GM20000 (cell line): ENCODE data around the gene POR.

Experiments used
- DNase-seq: peaks from one replicate; pipeline ENCODE4 v3.0.0; 2012; ENCODE audit warnings: low spot score
- TF ChIP-seq, protein P1 (sequence below): IDR thresholded peaks from 2 replicates; pipeline ENCODE4 v1.5.1; 2012; ENCODE audit warnings: mild to moderate bottlenecking, control low read depth; ENCODE audit errors: extremely low read depth, missing control alignments

The POR gene

DNA sequence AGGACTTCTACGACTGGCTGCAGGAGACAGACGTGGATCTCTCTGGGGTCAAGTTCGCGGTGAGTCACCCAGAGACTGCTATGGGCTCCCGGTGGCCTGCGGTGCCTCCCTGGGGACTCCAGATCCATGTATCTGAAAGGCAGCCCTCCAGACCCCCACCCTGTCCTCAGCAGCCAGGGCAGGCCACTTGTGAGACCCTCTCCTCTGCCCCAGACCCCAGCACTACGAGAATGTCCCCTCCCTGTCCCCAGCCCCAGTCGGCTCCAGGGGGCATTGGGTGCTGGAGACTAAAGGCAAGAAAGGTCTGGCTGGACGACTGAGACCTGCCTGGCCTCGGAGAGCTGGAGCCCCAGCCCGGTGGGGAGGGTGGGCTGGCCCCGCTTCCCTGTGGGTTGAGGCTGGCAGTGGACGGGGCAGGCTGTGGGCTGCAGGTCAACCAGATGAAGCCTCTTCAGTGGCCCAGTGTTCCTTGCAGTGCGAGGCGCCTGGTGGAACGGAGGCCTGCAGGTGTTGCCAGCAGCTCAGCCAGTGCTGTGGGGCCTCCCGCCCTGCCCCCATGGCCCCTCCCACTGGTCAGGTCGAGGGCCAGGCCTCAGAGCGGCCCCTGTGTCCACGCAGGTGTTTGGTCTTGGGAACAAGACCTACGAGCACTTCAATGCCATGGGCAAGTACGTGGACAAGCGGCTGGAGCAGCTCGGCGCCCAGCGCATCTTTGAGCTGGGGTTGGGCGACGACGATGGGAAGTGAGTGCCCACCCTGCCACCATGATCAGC lies 65.7 kb downstream of the POR start:
- TF ChIP-seq, protein P1, sequence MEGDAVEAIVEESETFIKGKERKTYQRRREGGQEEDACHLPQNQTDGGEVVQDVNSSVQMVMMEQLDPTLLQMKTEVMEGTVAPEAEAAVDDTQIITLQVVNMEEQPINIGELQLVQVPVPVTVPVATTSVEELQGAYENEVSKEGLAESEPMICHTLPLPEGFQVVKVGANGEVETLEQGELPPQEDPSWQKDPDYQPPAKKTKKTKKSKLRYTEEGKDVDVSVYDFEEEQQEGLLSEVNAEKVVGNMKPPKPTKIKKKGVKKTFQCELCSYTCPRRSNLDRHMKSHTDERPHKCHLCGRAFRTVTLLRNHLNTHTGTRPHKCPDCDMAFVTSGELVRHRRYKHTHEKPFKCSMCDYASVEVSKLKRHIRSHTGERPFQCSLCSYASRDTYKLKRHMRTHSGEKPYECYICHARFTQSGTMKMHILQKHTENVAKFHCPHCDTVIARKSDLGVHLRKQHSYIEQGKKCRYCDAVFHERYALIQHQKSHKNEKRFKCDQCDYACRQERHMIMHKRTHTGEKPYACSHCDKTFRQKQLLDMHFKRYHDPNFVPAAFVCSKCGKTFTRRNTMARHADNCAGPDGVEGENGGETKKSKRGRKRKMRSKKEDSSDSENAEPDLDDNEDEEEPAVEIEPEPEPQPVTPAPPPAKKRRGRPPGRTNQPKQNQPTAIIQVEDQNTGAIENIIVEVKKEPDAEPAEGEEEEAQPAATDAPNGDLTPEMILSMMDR: no peak
- no peak for DNase-seq

DNA sequence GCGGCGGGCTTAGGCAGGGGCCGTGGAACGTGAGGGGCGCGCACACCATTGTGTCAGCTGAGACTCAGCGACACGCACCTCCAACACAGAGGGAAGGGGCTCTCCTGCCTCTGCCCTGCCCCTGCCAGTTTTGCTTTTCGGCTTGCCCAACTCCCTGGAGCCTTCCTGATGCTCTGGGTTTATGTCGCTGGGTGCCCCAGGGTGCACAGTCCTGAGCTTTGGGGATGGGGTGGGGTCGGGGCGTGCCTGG lies 66.2 kb downstream of the POR start:
- DNase-seq: no peak
- TF ChIP-seq, protein P1: no peak

DNA sequence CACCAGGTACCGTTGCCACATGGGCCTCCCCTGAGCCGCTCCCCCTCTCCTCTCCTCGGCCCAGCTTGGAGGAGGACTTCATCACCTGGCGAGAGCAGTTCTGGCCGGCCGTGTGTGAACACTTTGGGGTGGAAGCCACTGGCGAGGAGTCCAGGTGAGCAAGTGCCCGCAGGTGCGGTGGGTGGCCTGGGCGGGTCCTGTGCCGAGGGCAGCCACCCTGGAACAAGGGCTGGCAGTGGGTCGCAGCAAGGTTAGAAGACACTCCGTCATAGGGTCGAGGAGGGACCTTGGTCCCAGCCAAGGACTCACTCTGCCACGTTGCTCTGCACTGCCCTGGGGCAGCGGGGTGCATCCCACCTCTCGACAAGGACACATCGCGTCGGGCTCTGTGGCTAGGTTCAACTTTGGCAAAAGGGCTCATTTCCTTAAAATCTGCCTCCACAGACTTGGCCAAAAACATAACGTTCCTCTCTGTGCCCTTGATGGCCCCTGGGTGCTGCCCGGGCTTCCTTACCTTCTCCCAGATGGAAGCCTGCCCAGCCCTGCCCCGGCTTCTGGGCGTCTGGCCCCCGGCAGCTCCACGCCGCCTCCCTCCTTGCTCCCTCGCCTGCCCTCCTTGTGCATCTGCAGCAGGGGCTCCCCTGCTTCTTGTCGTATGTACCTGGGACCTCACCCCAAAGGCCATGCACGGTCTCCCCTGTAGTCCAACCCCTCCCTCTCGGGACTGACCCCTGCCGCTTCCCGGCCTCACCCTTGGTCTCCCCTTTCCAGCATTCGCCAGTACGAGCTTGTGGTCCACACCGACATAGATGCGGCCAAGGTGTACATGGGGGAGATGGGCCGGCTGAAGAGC lies 66.7 kb downstream of the POR start:
- TF ChIP-seq, protein P1: no peak
- DNase-seq: no peak

DNA sequence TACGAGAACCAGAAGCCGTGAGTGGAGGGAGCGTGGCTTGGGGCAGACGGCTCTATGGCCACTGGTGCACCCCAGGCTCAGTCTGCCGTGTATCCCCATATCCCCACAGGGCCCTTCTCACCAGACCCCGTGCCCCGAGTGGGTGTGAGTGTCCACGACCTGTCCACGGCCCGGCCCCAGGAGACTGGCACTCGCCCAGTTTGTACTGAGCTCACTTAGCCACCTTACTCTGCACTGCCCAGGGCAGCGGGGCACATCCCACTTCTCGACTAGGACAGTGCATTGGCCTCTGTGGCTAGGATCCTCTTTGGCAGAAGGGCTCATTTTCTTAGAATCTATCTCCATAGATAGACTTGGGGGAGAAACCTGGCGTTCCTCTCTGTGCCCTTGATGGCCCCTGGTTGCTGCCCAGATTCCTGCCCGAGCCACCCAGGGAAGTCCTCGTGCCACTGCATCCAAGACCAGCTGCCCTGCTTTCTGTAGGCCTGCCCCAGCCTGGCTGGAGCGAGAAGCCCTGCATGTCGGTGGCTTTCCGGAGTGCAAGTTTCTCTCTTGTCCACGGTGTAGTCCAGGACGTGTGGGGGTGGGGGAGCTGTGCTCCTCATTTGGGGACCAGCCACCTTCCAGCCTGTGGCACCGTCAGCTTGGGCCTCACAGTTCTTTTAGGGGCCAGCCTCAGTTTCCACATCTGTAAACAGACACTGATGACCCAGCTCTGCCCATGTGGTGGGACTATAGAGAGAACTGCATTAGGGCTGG lies 67.5 kb downstream of the POR start:
- TF ChIP-seq, protein P1: no peak
- DNase-seq: no peak

DNA sequence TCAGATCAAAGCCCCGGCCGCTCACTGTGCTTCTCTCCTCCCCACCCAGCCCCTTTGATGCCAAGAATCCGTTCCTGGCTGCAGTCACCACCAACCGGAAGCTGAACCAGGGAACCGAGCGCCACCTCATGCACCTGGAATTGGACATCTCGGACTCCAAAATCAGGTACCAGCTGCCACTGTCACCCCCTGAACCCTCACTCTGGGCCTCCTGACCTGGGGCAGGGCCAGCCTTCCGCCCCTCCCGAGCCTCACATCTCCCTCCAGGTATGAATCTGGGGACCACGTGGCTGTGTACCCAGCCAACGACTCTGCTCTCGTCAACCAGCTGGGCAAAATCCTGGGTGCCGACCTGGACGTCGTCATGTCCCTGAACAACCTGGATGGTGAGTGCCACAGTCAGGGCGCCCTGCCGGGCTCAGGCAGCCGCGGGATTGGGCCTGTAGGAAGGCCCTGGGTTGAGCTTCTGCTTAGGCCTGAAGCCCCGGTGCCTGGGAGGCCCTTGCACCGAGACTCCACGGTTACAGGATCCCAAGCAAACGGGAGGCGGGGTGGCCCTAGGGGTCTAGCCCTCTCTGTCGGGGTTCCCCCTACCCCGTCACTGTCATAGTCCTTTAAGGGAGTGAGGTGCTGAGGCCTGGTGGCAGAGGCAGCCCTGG lies 68.6 kb downstream of the POR start:
- TF ChIP-seq, protein P1: no peak
- no peak for DNase-seq

DNA sequence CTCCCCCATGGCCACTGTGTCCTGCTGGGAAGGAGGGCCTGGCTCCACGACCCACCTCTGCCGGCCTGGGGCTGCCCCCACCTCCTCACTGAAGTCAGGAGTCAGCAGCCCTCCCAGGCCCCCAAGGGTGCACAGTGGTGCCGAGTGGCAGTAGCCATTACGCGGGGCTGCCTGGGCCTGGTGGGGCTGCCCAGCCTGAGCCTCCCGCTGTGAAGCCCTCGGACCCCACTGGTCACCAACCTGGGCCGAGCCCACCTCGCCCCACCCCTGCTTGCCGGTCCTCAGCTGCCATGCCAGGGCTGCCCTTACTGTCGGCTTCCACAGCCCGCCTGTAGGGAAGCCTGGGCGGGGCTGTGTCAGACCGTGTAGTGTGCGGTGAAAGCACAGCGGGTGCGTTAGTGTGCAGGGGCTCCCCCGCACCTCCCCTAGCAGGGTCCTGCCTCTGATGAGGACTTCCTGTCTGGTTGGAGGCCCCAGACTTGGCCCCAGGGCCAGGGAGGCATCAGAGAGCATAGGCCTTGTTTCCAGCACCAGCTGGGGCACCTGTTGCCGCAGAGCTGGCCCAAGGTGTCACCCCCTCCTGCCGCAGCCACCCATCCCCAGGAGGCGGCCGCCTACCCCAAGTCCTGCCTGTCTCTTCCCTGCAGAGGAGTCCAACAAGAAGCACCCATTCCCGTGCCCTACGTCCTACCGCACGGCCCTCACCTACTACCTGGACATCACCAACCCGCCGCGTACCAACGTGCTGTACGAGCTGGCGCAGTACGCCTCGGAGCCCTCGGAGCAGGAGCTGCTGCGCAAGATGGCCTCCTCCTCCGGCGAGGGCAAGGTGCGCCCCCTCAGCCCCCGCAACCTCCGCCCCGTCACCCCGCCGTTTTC lies 69.4 kb downstream of the POR start:
- no peak for DNase-seq
- TF ChIP-seq, protein P1: no peak
